DOHH2 (cell line): ENCODE measurements around the gene PPP2R2D.
"Not testable (repeated sequence)": the region's sequence is repeated elsewhere in the genome, so short reads cannot be mapped to it uniquely, and the experiment has no call there.

ENCODE experiments used
- H3F3A ChIP-seq: fragments of 200-600 bp; sonication (generic), shearing (Covaris generic); 2 replicates; pipeline ENCODE4 v1.6.0; 2016; ENCODE audit warnings: antibody characterized with exemption, mild to moderate bottlenecking; ENCODE audit not compliant: control insufficient read depth, insufficient read depth
- H3K27ac ChIP-seq: fragments of 200-600 bp; sonication (generic); 2 replicates; pipeline ENCODE4 v1.5.1; 2014; ENCODE audit warnings: low read depth, mild to moderate bottlenecking, low read length, moderate library complexity
- H3K27me3 ChIP-seq: fragments of 200-600 bp; sonication (generic); 2 replicates; pipeline ENCODE4 v1.6.1; 2014; ENCODE audit warnings: mild to moderate bottlenecking, low read length, mixed read lengths; ENCODE audit not compliant: control insufficient read depth
- H3K36me3 ChIP-seq: fragments of 200-600 bp; sonication (generic); 2 replicates; pipeline ENCODE4 v1.6.1; 2014; ENCODE audit warnings: mild to moderate bottlenecking, low read length, moderate library complexity, mixed read lengths; ENCODE audit not compliant: control insufficient read depth
- H3K4me1 ChIP-seq: fragments of 200-600 bp; sonication (generic); 2 replicates; pipeline ENCODE4 v1.6.1; 2014; ENCODE audit warnings: mild to moderate bottlenecking, low read length, mixed read lengths; ENCODE audit not compliant: control insufficient read depth
- H3K4me2 ChIP-seq: fragments of 200-600 bp; sonication (generic); 2 replicates; pipeline ENCODE4 v1.6.0; 2014; ENCODE audit warnings: mild to moderate bottlenecking, low read length, moderate library complexity
- H3K4me3 ChIP-seq: fragments of 200-600 bp; sonication (generic); 2 replicates; pipeline ENCODE4 v1.5.1; 2014; ENCODE audit warnings: mild to moderate bottlenecking, low read length, mixed read lengths
- H3K79me2 ChIP-seq: fragments of 200-600 bp; sonication (generic); 2 replicates; pipeline ENCODE4 v1.6.1; 2014; ENCODE audit warnings: mild to moderate bottlenecking, low read length, mixed read lengths; ENCODE audit not compliant: control insufficient read depth
- H3K9me2 ChIP-seq: fragments of 200-600 bp; sonication (generic); replicated peaks from 2 replicates; pipeline ENCODE4 v1.6.1; 2014; ENCODE audit warnings: mild to moderate bottlenecking, low read length, mixed read lengths; ENCODE audit not compliant: control insufficient read depth
- H3K9me3 ChIP-seq: fragments of 200-600 bp; sonication (generic); 2 replicates; pipeline ENCODE4 v1.6.1; 2014; ENCODE audit warnings: antibody characterized with exemption, low read length, mixed read lengths; ENCODE audit not compliant: control insufficient read depth, insufficient read depth
- H4K20me1 ChIP-seq: fragments of 200-600 bp; sonication (generic); 2 replicates; pipeline ENCODE4 v1.6.0; 2014; ENCODE audit warnings: low read depth, mild to moderate bottlenecking, antibody characterized with exemption, low read length, moderate library complexity; ENCODE audit not compliant: control insufficient read depth, insufficient read depth
- CTCF ChIP-seq: fragments of 200-600 bp; sonication (generic); IDR thresholded peaks from one replicate; pipeline ENCODE4 v1.5.1; 2014; ENCODE audit warnings: antibody characterized with exemption, mild to moderate bottlenecking, low read depth, low read length; ENCODE audit not compliant: poor library complexity, severe bottlenecking
- EZH2phosphoT487 ChIP-seq: fragments of 200-600 bp; sonication (generic); IDR thresholded peaks from 2 replicates; pipeline ENCODE4 v1.6.1; 2017; ENCODE audit warnings: borderline replicate concordance, mild to moderate bottlenecking, antibody characterized with exemption, low read length, moderate library complexity, mixed read lengths

The PPP2R2D gene

DNA sequence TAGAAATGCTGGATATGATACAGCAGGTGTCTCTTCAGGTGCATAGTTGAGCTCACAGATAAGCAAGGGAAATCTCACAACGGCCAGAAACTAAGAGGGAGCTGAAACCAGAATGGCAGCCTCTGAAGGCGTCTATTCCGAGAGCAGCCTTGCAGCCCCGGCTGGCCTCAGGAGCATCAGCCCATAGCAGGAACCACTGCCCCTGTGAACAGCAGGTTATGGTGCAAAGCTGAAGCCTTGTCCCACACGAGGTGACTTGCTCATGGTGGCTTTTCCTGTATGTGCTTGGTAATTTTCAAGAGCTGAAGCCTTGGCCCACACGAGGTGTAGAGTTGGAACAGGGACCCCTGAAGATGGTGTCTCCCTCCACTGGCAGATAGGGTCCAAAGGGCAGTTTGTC is 47.7 kb downstream of the PPP2R2D start:
- H3K4me3 ChIP-seq, result no peak overlapping the region
- no peaks in the 10 kb centered on the region for H3K79me2 ChIP-seq
- H3K4me1 ChIP-seq, result no peaks in the 10 kb centered on the region
- no peaks in the 10 kb centered on the region for H3F3A ChIP-seq
- H4K20me1 ChIP-seq, result 0 out of 2 replicates have a peak, but pooled peaks cover 2% of the 10 kb centered on the region
- TF ChIP-seq CTCF (no peak), EZH2phosphoT487 (no peak)
- H3K9me2 ChIP-seq, result no peaks in the 10 kb centered on the region
- no peak overlapping the region for H3K4me2 ChIP-seq
- peaks cover 73% of the 10 kb centered on the region for H3K36me3 ChIP-seq
- no peaks in the 10 kb centered on the region for H3K9me3 ChIP-seq
- no peaks in the 10 kb centered on the region for H3K27me3 ChIP-seq
- H3K27ac ChIP-seq, result no peak overlapping the region

- H4K20me1 ChIP-seq, result no peaks in the 10 kb centered on the region
- peaks cover 72% of the 10 kb centered on the region for H3K36me3 ChIP-seq
- no peaks in the 10 kb centered on the region for H3F3A ChIP-seq
- no peak overlapping the region for H3K4me3 ChIP-seq
- H3K4me2 ChIP-seq, result no peak overlapping the region
- H3K27me3 ChIP-seq, result no peaks in the 10 kb centered on the region
- H3K79me2 ChIP-seq, result no peaks in the 10 kb centered on the region
- H3K9me3 ChIP-seq, result no peaks in the 10 kb centered on the region
- H3K9me2 ChIP-seq, result no peaks in the 10 kb centered on the region
- TF ChIP-seq CTCF (no peak), EZH2phosphoT487 (no peak)
- H3K27ac ChIP-seq, result no peak overlapping the region
- no peaks in the 10 kb centered on the region for H3K4me1 ChIP-seq
Observed at GRCh38 chr10:131949041-131949862, 48.4 kb downstream of the PPP2R2D start.

GRCh38 chr10:131949908-131950307 is 49.1 kb downstream of the PPP2R2D start:
- H3K9me3 ChIP-seq, H3K79me2 ChIP-seq, H3K9me2 ChIP-seq, H4K20me1 ChIP-seq, H3K27ac ChIP-seq, H3F3A ChIP-seq, H3K4me3 ChIP-seq, H3K4me2 ChIP-seq, H3K4me1 ChIP-seq, H3K27me3 ChIP-seq: not testable (repeated sequence)
- H3K36me3 ChIP-seq, result peaks cover 75% of the 10 kb centered on the region

- Histone ChIP-seq H3K79me2 (no peaks in the 10 kb centered on the region), H4K20me1 (no peaks in the 10 kb centered on the region), H3K9me2 (no peaks in the 10 kb centered on the region), H3K36me3 (peaks cover 57% of the 10 kb centered on the region), H3K4me2 (no peak overlapping the region), H3F3A (no peaks in the 10 kb centered on the region), H3K27me3 (no peaks in the 10 kb centered on the region), H3K9me3 (no peaks in the 10 kb centered on the region), H3K4me3 (no peak overlapping the region), H3K4me1 (no peaks in the 10 kb centered on the region), H3K27ac (no peak overlapping the region)
- TF ChIP-seq CTCF (no peak), EZH2phosphoT487 (no peak)
Observed at GRCh38 chr10:131954356-131954965, 53.7 kb downstream of the PPP2R2D start.
